AG04449 (cell line): ENCODE data around the gene TP53BP2.

Experiments used
- CTCF ChIA-PET: fragments of 350-600 bp; formaldehyde crosslinking; extraction: SDS; loops from one replicate; lab custom pipeline; 2021; ENCODE audit warnings: antibody characterized with exemption; lab: Yijun Ruan, JAX
- POLR2A ChIA-PET: fragments of 400-600, 350-600 bp; formaldehyde crosslinking; extraction: SDS; loops from one replicate; lab custom pipeline; 2020; ENCODE audit warnings: antibody characterized with exemption, inconsistent platforms; lab: Yijun Ruan, JAX
- DNase-seq: peaks from one replicate; pipeline ENCODE4 v3.0.0-alpha.2; 2010; ENCODE audit warnings: low read depth, low spot score
- H3K4me3 ChIP-seq: 2 replicates; pipeline ENCODE4 v1.5.1; 2011; ENCODE audit warnings: low read depth, mild to moderate bottlenecking, control low read depth, low read length
- CTCF ChIP-seq: IDR thresholded peaks from one replicate; pipeline ENCODE4 v1.5.1; 2011; ENCODE audit warnings: mild to moderate bottlenecking, moderate library complexity, low read length, control low read depth, inconsistent platforms; ENCODE audit not compliant: insufficient read depth; ENCODE audit errors: missing control alignments

TP53BP2 gene

GRCh38 chr1:223770621-223771315 is 75.0 kb downstream of the TP53BP2 start:
- POLR2A ChIA-PET: no interaction called here
- H3K4me3 ChIP-seq: no peak overlapping the region
- no peak for DNase-seq
- CTCF ChIA-PET: interaction anchor here (0.6 to 3.6 kb wide), 12 partner anchors 10 to 72 kb away, joined by 3 to 21 read pairs (median 4); partner anchors contain the start of gene CAPN2
- TF ChIP-seq CTCF: no peak

DNA sequence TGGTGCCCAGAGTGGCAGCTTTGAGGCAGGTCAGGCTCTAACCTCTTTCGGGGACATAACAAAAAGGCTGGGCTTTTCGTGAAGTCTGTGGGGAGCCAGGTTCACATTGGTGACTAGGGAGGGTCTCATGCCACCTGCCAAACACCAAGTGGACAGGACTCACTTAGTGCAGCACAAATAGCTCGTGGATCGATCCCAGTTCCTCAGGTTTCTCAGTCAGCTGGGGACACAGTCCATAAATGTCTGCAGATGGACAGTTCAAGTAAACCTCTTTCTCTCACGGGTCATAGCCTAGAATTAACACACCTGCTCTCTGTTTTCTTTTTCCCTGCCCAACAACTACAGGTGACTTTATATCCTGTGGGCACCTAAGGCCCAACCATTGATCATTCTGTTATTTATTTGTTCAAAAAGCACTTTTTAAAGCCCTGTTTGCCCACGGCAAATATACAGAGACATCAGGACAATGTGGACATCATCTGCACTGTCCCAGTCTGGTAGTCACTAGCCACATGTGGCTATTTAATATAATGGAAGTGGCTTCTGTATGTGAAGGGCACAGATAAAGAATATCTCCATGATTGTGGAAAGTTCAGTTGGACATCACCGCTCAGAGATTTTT is 79.9 kb downstream of the TP53BP2 start:
- CTCF ChIA-PET: interaction anchor here (0.6 to 3.8 kb wide), 2 partner anchors 17 to 64 kb away, joined by 5 to 35 read pairs; no protein-coding TSS in a partner anchor
- DNase-seq: no peak
- H3K4me3 ChIP-seq: no peak overlapping the region
- no peak for TF ChIP-seq CTCF
- POLR2A ChIA-PET: interaction anchor here (1.2 kb wide), 1 partner anchor 9 kb away, joined by 5 read pairs; no protein-coding TSS in a partner anchor

GRCh38 chr1:223765036-223765718 is 80.6 kb downstream of the TP53BP2 start:
- POLR2A ChIA-PET: interaction anchor here (1.2 kb wide), 1 partner anchor 10 kb away, joined by 5 read pairs; no protein-coding TSS in a partner anchor
- DNase-seq: peak; percentile 33
- no peak for TF ChIP-seq CTCF
- H3K4me3 ChIP-seq: no peak overlapping the region
- CTCF ChIA-PET: interaction anchor here (0.6 to 3.8 kb wide), 2 partner anchors 17 to 63 kb away, joined by 5 to 35 read pairs; no protein-coding TSS in a partner anchor

- ChIA-PET CTCF (interaction anchor here (1.0 to 3.8 kb wide), 4 partner anchors 12 to 53 kb away, joined by 3 to 35 read pairs (median 8); no protein-coding TSS in a partner anchor), POLR2A (no interaction called here)
- no peak overlapping the region for H3K4me3 ChIP-seq
- no peak for TF ChIP-seq CTCF
- DNase-seq: no peak
These were observed 81.9 kb downstream of the TP53BP2 start for GRCh38 chr1:223763881-223764280.

- POLR2A ChIA-PET: no interaction called here
- no peak overlapping the region for H3K4me3 ChIP-seq
- DNase-seq: no peak
- TF ChIP-seq CTCF: no peak
- CTCF ChIA-PET: interaction anchor here (1.2 to 3.8 kb wide), 4 partner anchors 12 to 53 kb away, joined by 4 to 35 read pairs (median 8); partner anchors contain the start of gene CAPN2
These were observed 82.5 kb downstream of the TP53BP2 start for GRCh38 chr1:223763251-223763650.
